ENCODE measurements around the gene MYH7B. TPM values are rescaled to one million over a fixed set of nuclear protein-coding genes. Genes with fewer than 3 reads are reported as not detected.

Gene MYH7B
- total RNA-seq, 1 experiment from 2014 or later: 0.98 TPM

GRCh38 chr20:34949120-34949519 lies 6.5 kb upstream of the MYH7B start (continued):
- TF ChIP-seq TEAD1 (CRISPR knock-in tag; IDR thresholded peaks at IDR 0.05): no peak
- no peak for TF ChIP-seq GRHL2 (CRISPR knock-in tag; IDR thresholded peaks at IDR 0.05; ENCODE audit: insufficient replicate concordance, severe bottlenecking)
- no peak for TF ChIP-seq CTCF (IDR thresholded peaks at IDR 0.05)
- no peak for TF ChIP-seq PRRX2 (CRISPR knock-in tag; IDR thresholded peaks at IDR 0.05)
- TF ChIP-seq KAT7 (CRISPR knock-in tag; IDR thresholded peaks at IDR 0.05; ENCODE audit: borderline replicate concordance): no peak
- no peak for TF ChIP-seq AR (CRISPR knock-in tag; IDR thresholded peaks at IDR 0.05)
- TF ChIP-seq ZBTB21 (CRISPR knock-in tag; IDR thresholded peaks at IDR 0.05; ENCODE audit: borderline replicate concordance): no peak
- no peak for TF ChIP-seq RELA (CRISPR knock-in tag; IDR thresholded peaks at IDR 0.05; ENCODE audit: borderline replicate concordance)
- no peak for TF ChIP-seq CDX4 (CRISPR knock-in tag; IDR thresholded peaks at IDR 0.05; ENCODE audit: borderline replicate concordance)
- TF ChIP-seq HMGXB4 (CRISPR knock-in tag; IDR thresholded peaks at IDR 0.05): no peak

- Mint-ChIP-seq H3K4me1 (peaks cover 35% of the 10 kb centered on the region), H3K27ac (no peak overlapping the region), H3K27me3 (ENCODE audit: low read depth) (peaks cover 8% of the 10 kb centered on the region; the same call in 1 of the 2 replicates), H3K9me3 (no peaks in the 10 kb centered on the region), H3K4me3 (no peak overlapping the region), H3K36me3 (peaks cover 5% of the 10 kb centered on the region; the same call in 1 of the 2 replicates)
- DNase-seq (ENCODE audit: low spot score): no peak
- ChIA-PET CTCF (interaction anchor here (0.6 to 1.8 kb wide), 5 partner anchors 23 to 78 kb away, joined by 3 to 8 read pairs (median 3); partner anchors contain the start of gene GGT7), POLR2A (no interaction called here)
- TF ChIP-seq ELF4 (CRISPR knock-in tag; IDR thresholded peaks at IDR 0.05; ENCODE audit: low read depth) (no peak), ZSCAN18 (CRISPR knock-in tag; IDR thresholded peaks at IDR 0.05) (no peak), CREM (CRISPR knock-in tag; IDR thresholded peaks at IDR 0.05) (no peak), SMAD3 (CRISPR knock-in tag; IDR thresholded peaks at IDR 0.05; ENCODE audit: borderline replicate concordance) (no peak), RELA (CRISPR knock-in tag; IDR thresholded peaks at IDR 0.05; ENCODE audit: borderline replicate concordance) (no peak), SMAD4 (CRISPR knock-in tag; IDR thresholded peaks at IDR 0.05) (no peak), GABPB1 (CRISPR knock-in tag; IDR thresholded peaks at IDR 0.05) (no peak), ATF6 (CRISPR knock-in tag; IDR thresholded peaks at IDR 0.05) (no peak)
- ATAC-seq: no peak
These were observed 4.4 kb upstream of the MYH7B start for GRCh38 chr20:34951252-34951651.

Data from WTC11 (cell line).